Stimulated activated CD8-positive, alpha-beta memory T cell treated with anti-CD3 and anti-CD28 coated beads, Interleukin-7, amount 100 ng/mL, for 48 hours (primary cell): Measurements from ENCODE around the gene ARHGAP15.

ENCODE experiments used
- DNase-seq, 2 donors: peaks; one replicate each; pipeline ENCODE4 v3.0.0-alpha.2; 2020; ENCODE audit warnings: low read depth in 1 of 2; ENCODE audit errors: extremely low read depth in 1 of 2

The ARHGAP15 gene

DNA sequence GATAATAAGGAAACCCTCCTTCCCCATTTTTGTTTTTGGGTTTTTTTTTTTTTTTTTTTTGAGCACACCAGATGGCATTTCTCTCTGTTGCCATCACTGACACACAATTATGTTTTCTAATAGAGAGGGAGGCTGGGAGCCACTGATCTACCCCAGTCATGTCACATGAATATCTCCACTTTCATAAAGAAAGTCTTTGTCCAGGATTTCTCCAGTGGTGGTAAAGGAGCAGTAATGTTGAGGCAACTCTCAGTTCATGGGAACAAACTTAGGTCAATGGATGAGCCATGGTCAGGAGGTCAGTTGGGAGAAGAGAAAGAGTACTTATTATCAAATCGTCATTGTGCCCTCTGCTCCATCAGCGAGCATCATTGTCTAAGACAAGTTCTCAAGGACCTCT is 603.7 kb downstream of the ARHGAP15 start:
- DNase-seq: no peak

DNA sequence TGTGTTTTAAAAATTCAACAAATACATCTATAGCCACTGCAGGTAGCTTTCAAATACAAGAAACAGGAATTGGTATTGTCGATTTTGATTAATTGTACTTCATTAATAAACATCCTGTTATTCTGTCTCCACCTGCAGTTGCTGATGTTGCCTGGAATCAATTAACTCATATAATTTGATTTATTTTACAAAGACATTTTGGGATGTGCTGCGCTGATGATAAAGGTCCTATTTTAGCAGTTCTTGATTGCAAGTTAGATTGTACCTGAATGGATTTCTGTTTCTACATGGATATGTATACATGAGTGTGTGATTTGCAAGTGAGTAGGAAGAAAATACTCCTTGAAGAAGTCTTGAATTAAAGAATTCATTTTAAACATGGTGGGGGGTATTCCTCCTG is 605.3 kb downstream of the ARHGAP15 start:
- no peak for DNase-seq

DNA sequence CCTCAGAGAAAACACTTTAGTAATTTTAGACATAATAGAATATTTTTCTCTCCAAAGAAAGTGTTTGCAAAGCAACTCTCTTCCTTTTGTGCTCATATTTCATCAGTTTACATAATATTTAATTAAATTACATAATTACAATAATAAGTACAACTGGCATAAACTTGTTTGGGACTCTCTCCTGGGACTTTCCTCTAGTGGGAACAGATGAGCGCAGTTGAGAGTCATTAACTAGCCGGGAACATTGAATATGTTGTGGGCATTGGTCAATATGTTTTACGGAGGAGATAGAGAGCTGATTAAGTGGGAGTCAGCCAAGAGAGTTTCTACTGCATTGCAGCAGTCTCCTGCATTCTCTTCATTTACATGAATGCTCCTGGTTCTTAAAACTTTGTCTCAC is 607.7 kb downstream of the ARHGAP15 start:
- DNase-seq: no peak

DNA sequence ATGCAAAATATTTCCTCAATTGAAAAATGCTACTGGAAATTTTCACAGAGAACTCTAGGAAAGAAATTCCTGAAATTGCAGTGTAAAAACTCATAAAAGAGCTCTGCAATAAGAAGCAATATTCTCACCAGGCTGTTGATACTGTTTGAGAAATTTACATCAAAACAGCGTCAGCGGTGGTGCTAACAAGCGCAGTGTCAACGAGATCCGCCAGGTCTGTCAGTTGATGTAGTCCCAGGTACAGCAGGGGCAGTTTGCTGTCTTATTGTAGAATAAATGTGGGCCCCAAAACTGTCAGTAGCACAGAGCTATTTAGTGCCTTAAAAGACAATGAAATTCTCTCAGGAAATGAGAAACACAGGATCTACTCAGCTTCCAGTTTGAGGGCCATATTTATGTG is 611.2 kb downstream of the ARHGAP15 start:
- DNase-seq: no peak

DNA sequence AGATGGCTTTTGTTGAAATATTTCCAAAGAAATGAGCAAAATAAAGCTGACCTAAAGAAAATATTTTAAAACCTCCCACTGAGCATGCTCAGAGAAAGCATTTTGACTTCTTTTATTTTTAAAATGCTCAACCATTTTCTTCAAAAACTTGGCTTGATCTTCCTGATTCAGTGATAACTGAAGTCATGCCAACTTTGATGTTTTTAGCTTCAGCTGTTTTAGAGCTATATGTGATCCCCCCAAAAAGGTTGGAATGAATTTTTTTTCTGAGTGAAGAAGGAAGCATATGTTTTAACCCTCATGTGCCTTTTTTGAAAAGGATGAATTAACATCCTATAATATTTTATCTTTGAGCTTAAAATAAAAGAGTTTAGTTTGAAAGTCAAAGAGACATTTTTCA is 612.0 kb downstream of the ARHGAP15 start:
- no peak for DNase-seq

DNA sequence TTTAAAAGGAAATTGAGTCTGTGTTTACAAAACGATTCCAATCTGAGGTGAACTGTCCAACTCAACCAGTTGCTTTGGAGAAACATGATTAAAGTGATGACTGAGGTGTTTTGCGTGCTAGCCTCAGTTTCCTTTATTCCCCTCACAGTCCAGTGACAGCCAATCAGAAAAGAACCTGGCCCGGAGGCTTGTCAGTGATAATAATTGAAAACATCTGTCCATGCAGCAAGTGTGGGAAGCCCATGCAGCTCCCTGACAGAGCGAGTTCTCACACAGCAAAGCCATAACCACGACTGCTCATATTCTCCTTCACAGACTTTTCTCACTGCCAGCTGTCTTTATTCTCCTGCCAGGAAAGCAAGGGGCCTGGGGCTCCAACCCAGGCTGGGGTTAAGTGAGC is 613.4 kb downstream of the ARHGAP15 start:
- DNase-seq: no peak

DNA sequence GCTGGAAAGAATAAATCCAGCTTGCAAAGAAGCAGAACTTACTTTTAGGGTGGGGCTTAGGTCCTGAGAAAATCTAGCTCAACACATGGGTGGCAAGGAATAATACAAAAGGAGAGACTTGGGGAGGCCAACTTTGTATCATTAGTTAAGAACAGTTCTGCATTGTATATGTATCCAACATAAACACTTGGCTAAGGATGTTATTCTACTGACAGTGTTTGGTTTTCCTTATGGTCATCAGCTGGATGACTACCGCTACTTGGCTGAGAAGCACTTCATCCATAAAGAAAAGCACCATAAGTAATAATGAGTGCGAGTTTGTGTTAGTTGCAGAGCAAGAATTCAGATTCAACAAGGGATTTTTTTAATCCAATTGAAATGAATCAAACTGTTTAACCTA is 614.9 kb downstream of the ARHGAP15 start:
- DNase-seq: no peak

DNA sequence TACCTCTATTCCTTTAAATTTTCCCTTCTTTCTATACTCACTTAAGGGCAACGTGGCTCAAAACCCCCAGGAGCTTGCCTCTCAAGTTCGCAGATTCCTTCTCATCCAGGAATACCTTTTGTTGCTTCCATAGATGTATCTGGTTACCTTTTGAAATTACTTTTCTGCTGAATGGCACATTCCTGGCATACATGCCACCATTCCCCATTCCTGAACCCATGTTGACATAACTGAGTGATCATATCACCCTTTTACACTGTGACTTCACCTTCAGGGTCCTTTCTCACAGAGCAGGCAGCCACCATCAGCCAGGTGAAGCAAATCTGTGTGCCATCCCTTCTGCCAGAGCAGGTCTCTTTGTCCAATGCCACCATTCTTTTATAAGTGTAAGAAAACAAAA is 615.8 kb downstream of the ARHGAP15 start:
- no peak for DNase-seq

DNA sequence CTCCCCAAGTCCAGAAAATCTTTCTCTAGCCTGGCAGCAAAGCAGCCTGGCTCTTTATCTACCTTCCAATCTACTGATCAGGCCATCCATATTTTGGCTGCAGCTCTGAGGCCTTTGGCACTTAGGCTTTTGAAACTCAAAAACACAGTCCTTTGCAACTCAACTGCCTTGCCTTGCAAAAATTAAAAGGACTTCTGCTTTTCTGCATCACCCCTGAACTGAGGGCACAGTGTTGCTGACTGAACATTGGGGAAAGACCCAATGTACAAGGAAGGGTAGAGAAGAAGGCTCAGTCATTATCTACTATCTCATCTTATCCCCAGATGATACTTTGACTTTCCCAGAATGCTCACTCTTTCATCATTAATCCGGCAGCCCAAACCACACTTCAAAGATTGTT is 625.5 kb downstream of the ARHGAP15 start:
- no peak for DNase-seq

DNA sequence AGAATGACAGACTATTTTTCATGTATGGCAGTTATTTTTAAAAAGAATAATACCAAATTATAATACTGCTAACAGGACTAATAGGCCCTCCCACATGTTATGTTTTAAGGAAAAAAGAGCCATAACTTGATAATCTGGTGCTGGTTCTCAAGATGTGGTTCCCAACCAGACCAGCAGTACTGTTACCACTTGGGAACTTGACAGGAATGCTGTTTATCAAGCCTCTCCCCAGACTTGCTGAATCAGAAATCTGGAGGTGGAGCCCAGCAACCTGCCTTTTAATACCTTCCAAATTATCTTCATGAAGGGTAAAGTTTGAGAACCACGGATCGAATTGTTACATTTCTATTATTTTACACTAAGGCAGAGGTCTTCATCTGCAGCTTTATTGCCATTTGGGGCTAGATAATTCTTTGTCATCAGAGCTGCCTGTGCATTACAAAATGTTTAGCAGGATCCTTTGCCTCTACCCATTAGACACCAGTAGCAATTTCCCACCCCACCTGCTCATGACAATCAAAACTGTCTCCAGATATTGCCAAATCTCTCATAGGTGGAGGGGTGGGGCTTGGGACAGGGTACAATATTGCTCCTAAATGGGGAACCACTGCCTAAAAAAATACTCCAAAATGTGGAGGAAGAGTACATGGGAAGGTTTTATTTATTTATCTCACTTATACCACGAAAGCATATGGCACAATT is 629.6 kb downstream of the ARHGAP15 start:
- no peak for DNase-seq

DNA sequence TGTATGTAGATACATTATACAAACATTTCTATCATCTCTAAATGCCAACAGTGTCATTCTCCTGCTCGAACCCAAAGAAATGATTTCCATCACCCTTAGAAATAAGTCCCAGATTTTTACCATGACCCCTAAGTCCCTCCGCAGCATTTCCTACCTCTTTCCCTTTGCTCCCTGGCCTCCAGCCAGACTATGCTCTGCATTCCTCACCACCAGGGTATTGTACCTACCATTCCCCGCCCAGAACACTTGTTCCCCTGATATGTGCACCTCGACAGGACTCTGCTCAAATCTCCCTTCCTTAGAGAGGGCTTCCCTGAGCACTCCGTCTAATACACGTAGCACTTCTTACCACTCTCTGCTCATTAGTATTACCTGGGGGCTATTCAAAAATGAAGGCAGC is 630.2 kb downstream of the ARHGAP15 start:
- no peak for DNase-seq

DNA sequence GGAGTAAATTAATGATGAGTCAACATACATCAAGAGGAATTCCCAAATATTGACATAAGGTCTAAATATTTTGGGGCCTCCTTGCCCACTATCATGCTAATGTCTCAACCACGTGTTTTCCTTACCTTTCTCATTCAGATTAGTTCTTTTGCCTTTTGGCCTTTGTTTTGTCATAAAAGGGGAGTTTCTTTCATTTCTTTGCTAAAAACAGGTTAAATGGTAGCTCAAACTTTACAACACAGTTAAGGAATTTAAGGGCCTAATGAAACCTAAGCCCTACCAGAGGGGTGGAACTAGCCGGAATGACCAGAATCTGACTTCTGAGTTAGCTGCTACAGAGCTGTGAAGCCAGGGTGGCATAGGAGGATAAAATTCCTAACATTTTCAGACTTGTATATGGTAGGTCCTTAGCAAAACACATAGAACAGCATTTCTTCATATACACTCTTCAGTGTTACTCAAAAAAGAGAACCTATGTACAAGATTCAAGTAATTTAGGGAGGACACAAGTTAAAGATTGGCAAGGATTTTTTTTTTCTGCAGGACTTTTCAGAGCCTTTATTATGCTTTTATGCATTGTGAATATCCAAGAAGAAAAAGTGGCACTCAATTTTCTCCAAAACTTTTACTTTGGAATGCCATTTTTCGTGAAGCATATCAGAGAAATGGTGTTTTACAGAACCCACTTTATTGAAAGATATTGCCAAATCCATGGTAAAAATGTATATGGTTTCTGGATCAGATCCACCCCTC is 633.1 kb downstream of the ARHGAP15 start:
- DNase-seq: no peak

DNA sequence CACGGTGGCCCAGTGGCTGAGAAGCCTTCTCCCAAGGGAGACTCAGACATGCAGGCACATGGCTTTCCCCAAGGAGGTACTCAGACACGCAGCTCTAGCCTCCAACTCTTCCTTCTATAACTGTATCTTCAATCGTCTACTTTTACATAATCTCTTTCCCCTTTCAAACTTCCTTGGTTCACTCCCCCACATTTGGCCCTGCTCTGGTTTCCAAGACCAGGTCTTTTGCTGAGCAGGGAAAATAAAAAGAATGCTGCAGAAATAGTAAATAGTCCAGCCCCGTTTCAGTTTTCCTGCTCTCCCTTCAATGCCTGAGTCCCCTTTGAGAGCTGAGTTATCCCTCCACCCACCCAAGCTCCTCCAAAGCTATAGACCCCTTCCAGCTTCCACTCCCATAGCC is 635.0 kb downstream of the ARHGAP15 start:
- DNase-seq: no peak

DNA sequence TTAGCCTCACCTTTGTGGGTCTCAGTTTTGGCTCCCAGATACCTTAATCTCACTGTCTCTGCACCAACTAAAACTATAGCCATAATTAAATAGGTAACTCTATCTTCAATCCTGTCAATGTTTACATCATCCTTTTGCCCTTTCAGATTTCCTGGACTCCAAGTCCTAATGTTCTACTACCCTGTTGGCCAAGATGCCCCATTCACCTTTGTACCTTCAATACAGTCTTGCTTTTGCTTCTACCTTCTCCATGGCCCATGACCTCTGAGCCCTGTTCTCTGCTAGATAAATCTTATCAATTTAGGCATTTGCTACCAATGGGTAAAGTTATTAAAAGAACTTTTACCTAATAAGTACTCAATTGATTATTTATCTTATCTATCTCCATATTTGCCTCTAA is 635.5 kb downstream of the ARHGAP15 start:
- DNase-seq: no peak

DNA sequence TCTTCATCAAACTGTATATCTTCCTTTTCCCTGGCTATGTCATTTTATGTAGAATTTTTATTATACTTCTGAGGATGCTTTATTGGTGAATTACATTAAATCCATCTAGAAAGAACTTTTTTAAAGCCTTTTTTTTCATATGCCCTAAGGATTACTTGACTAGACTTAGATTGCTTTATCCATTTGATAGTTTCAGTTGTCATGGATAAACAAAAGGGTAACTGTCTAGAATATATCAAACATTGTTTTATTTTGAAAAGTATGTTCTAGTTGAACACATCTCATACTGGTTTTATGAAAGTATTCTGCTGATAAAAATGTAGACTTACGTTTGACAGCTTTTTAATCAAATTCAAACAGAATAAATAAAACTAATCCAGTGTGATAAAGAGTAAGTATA is 639.8 kb downstream of the ARHGAP15 start:
- DNase-seq: no peak

DNA sequence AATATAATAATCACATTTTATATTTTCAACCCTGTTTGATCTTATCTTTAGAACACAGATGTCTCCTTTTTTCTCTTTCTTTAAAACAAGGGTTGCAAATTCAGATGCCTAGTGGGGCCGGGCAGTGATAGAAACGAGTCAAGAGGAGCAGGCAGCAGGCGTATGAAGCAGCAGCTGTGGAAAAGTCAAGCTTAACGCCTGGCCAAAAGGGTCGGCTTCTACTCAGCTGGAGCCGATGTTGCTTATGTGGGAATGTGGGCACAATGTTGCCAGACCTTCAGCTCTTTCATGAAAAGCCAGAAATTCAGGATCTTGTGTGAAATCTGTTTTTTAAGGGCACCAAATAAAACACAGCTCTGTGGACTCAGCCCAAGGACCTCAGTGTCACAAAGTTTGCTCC is 642.7 kb downstream of the ARHGAP15 start:
- no peak for DNase-seq

DNA sequence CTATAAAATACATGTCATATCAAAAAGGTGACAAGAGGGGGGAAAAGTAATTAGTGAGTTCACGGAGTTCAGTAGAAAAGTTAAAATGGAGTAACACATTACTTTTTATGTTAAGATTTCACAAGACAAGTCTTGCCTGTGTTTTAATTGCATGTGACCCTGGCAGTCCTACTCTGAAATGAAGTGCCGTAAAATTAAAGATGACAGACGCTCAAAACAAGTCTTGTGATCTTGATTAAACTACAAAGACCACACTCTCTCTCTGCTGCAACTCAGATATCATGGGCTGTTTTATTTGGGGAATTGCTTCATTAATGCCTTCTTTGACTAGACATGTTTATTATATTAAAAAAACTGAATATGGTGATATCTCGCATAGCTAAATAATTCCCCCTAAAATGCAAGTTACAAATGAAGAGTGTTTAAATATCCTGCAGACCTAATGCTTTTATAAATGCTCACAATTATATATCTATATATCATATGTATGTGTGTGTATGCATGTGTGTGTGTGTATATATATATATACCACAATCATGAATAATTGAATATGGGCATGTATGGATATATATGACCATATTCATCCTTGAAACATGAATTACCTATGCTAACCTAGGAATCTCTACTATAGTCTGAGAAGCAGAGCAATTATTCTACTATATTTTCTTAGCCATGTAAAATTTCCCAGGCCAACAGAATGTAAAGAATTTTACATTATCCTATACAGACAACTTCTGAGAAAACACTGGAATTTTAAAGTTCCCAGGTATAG is 647.5 kb downstream of the ARHGAP15 start:
- DNase-seq: no peak

DNA sequence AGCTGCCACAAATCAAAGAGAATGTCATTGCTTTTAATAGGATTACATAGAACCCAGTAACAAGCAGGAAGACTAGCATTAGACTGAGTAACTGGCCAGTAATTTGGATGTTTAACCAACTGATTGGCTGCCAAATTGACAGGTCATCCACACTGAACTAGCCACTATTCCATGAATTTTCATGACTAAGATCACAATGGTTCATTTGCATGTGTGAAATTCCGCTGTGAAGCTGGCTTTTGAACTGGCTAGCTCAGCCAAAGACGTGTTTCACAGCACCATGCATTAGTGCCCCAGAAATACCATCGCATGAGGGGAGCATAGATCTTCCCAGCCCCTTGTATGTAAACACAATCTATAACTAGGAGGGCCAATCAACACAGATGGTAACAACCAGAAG is 649.8 kb downstream of the ARHGAP15 start:
- no peak for DNase-seq

DNA sequence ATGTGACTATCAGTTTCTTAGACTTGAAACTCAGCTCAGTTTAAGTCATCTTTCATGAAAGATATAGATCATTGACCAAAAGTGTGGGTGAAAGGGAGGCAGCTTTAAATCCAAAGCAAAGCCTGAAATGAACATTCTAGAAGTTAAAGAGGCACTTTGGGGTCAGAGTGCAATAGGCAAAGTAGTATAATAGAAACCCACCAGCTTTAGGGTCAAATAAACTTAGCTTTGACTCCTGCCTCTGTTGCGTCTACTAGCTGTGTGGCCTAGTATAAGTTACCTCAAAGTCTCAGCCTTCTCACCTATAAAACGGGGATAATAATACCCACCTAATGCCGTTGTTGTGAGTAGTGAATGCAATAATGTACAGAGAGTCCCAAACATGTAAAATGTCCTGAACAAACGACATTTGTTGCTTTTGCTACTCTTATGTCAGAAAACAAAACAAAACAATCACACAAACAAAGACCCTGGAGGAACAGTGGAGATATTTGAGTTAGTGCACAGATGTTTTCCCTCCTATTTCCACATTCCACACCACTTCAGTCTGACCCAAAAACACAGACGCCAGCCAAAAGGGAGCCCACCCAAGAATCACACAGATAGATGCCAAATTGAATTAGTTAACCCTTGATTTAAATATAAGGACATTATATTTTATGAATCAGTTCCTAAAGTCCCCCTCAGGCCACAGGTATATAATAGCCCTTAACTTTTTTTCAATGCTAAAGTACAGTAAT is 657.0 kb downstream of the ARHGAP15 start:
- DNase-seq: no peak

DNA sequence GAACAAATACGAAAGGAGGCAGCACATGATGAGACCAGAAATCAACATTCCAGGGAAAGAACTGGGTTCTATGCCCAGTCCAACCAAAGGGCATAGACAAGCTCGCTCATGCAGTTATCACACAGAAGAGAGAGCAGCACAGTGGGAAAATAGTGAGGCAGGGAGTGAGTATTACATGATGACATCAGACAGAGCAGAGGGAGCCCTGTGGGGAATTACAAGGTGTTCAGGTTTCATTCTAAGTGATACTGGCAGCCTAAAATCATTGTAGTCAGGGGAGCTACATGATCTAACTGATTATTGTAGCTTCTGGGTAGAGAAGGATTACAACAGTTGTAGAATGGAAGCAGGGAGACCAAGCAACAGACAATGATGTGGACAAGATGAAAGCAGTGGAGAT is 658.5 kb downstream of the ARHGAP15 start:
- no peak for DNase-seq

DNA sequence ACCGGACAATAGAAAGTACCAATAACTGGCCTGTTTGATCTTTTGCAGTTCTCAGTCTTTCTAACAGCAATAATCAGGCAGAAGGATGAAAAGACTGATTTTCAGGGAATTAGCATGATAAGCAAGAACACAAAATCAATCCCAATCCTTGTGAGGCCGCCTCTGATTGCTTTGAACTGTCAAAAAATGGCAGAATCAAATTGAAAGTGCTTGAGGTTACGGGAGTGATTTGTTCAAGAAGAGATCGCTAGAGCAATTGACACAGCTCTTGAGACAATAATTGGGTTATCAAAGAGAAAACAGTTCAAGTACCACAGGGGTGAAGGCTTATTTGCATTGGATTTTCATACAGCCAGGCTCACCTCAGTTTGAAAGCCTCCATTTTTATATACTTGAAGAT is 663.4 kb downstream of the ARHGAP15 start:
- no peak for DNase-seq
